Ishikawa (cell line): ENCODE measurements around the gene SLC26A11.

Experiments used
- CEBPB ChIP-seq: IDR thresholded peaks from 2 replicates; pipeline ENCODE4 v1.6.1; 2012
- CREB1 ChIP-seq: IDR thresholded peaks from 2 replicates; pipeline ENCODE4 v1.6.1; 2012; ENCODE audit warnings: low read depth
- EGR1 ChIP-seq: IDR thresholded peaks from 2 replicates; pipeline ENCODE4 v1.6.1; 2012
- EP300 ChIP-seq: IDR thresholded peaks from 2 replicates; pipeline ENCODE4 v1.6.1; 2012; ENCODE audit warnings: borderline replicate concordance
- FOXM1 ChIP-seq: IDR thresholded peaks from 2 replicates; pipeline ENCODE4 v1.6.1; 2012; ENCODE audit warnings: low read depth, borderline replicate concordance
- MAX ChIP-seq: IDR thresholded peaks from 2 replicates; pipeline ENCODE4 v1.6.1; 2012
- NFIC ChIP-seq: IDR thresholded peaks from 2 replicates; pipeline ENCODE4 v1.6.1; 2012
- RAD21 ChIP-seq: IDR thresholded peaks from 2 replicates; pipeline ENCODE4 v1.6.1; 2012; ENCODE audit warnings: low read depth
- TAF1 ChIP-seq: IDR thresholded peaks from 2 replicates; pipeline ENCODE4 v1.6.1; 2012; ENCODE audit warnings: low read depth, mild to moderate bottlenecking
- TCF12 ChIP-seq: IDR thresholded peaks from 2 replicates; pipeline ENCODE4 v1.6.1; 2012; ENCODE audit warnings: low read depth
- TEAD4 ChIP-seq: IDR thresholded peaks from 2 replicates; pipeline ENCODE4 v1.6.1; 2012
- YY1 ChIP-seq: IDR thresholded peaks from 2 replicates; pipeline ENCODE4 v1.6.1; 2012; ENCODE audit warnings: low read depth
- ZBTB7A ChIP-seq: IDR thresholded peaks from 2 replicates; pipeline ENCODE4 v1.6.1; 2012; ENCODE audit warnings: low read depth
- TF ChIP-seq, protein P1 (sequence below): IDR thresholded peaks from 2 replicates; pipeline ENCODE4 v1.6.1; 2012; ENCODE audit warnings: low read depth, mild to moderate bottlenecking
- TF ChIP-seq, protein P2 (sequence below): IDR thresholded peaks from 2 replicates; pipeline ENCODE4 v1.6.1; 2012

The SLC26A11 gene

GRCh38 chr17:80283116-80283852 is 63.1 kb downstream of the SLC26A11 start:
- no peak for TF ChIP-seq TEAD4
- no peak for TF ChIP-seq FOXM1
- TF ChIP-seq, protein P1, sequence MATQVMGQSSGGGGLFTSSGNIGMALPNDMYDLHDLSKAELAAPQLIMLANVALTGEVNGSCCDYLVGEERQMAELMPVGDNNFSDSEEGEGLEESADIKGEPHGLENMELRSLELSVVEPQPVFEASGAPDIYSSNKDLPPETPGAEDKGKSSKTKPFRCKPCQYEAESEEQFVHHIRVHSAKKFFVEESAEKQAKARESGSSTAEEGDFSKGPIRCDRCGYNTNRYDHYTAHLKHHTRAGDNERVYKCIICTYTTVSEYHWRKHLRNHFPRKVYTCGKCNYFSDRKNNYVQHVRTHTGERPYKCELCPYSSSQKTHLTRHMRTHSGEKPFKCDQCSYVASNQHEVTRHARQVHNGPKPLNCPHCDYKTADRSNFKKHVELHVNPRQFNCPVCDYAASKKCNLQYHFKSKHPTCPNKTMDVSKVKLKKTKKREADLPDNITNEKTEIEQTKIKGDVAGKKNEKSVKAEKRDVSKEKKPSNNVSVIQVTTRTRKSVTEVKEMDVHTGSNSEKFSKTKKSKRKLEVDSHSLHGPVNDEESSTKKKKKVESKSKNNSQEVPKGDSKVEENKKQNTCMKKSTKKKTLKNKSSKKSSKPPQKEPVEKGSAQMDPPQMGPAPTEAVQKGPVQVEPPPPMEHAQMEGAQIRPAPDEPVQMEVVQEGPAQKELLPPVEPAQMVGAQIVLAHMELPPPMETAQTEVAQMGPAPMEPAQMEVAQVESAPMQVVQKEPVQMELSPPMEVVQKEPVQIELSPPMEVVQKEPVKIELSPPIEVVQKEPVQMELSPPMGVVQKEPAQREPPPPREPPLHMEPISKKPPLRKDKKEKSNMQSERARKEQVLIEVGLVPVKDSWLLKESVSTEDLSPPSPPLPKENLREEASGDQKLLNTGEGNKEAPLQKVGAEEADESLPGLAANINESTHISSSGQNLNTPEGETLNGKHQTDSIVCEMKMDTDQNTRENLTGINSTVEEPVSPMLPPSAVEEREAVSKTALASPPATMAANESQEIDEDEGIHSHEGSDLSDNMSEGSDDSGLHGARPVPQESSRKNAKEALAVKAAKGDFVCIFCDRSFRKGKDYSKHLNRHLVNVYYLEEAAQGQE = no peak
- TF ChIP-seq NFIC = no peak
- TF ChIP-seq, protein P2, sequence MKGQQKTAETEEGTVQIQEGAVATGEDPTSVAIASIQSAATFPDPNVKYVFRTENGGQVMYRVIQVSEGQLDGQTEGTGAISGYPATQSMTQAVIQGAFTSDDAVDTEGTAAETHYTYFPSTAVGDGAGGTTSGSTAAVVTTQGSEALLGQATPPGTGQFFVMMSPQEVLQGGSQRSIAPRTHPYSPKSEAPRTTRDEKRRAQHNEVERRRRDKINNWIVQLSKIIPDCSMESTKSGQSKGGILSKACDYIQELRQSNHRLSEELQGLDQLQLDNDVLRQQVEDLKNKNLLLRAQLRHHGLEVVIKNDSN = no peak
- TF ChIP-seq TAF1 = no peak
- TF ChIP-seq EP300 = no peak

GRCh38 chr17:80284631-80285030 is 64.4 kb downstream of the SLC26A11 start:
- TF ChIP-seq TEAD4 = no peak
- no peak for TF ChIP-seq RAD21
- no peak for TF ChIP-seq CEBPB
- TF ChIP-seq TCF12 = no peak
- TF ChIP-seq ZBTB7A = no peak
- no peak for TF ChIP-seq TAF1
- no peak for TF ChIP-seq MAX
- TF ChIP-seq EP300 = no peak
- TF ChIP-seq NFIC = no peak
- TF ChIP-seq YY1 = no peak
- TF ChIP-seq EGR1 = no peak
- no peak for TF ChIP-seq CREB1
- TF ChIP-seq, protein P1 = no peak
- TF ChIP-seq, protein P2 = no peak
- TF ChIP-seq FOXM1 = no peak

GRCh38 chr17:80285237-80285920 is 65.2 kb downstream of the SLC26A11 start:
- TF ChIP-seq CEBPB (peak; percentile 63), ZBTB7A (no peak)

GRCh38 chr17:80286638-80286960 is 66.4 kb downstream of the SLC26A11 start:
- TF ChIP-seq MAX = no peak
- TF ChIP-seq TCF12 = no peak
- no peak for TF ChIP-seq TEAD4
- no peak for TF ChIP-seq TAF1
- no peak for TF ChIP-seq FOXM1
- TF ChIP-seq ZBTB7A = no peak
- TF ChIP-seq, protein P2 = no peak
- TF ChIP-seq CEBPB = no peak

DNA sequence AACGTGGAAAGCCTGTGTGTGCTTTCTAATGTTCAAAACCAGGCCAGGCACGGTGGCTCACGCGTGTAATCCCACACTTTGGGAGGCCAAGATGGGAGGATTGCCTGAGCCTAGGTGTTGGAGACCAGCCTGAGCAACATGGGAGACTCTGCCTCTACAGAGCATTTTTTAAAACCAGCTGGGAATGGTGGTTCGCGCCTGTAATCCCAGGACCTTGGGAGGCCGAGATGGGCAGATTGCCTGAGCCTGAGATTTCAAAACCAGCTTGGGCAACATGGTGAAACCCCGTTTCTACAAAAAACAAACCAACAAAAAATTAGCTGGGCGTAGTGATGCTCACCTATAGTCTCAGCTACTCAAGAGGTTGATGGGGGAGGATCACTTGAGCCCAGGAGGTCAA is 66.8 kb downstream of the SLC26A11 start:
- TF ChIP-seq FOXM1 = no peak
- no peak for TF ChIP-seq CREB1
- no peak for TF ChIP-seq EP300
- TF ChIP-seq CEBPB = no peak
- no peak for TF ChIP-seq TEAD4
- no peak for TF ChIP-seq EGR1
- TF ChIP-seq, protein P1 = no peak
- no peak for TF ChIP-seq RAD21
- TF ChIP-seq TAF1 = no peak
- TF ChIP-seq MAX = no peak
- TF ChIP-seq, protein P2 = no peak
- TF ChIP-seq YY1 = no peak
- no peak for TF ChIP-seq NFIC
- TF ChIP-seq ZBTB7A = no peak
- no peak for TF ChIP-seq TCF12
